B cell (primary cell): ENCODE measurements around the gene SKIC8. TPM values are rescaled to one million over a fixed set of nuclear protein-coding genes. Genes with fewer than 3 reads are reported as not detected.

Source experiments
- ATAC-seq: fragments of 200-7000 bp; cut with Tn5 transposase; one replicate; pipeline ENCODE4 v1.10.0; 2021; ENCODE audit warnings: low read depth, mild to moderate bottlenecking, moderate number of reproducible peaks, moderate library complexity
- CTCF ChIA-PET: fragments of 350-600 bp; sonication (Branson Sonifier 250); formaldehyde crosslinking; loops from one replicate; lab custom pipeline; 2021; ENCODE audit warnings: antibody characterized with exemption, inconsistent platforms; lab: Charles Lee
- POLR2A ChIA-PET: fragments of 350-600 bp; sonication (Branson Sonifier 250); formaldehyde crosslinking; loops from one replicate; lab custom pipeline; 2021; ENCODE audit warnings: antibody characterized with exemption; lab: Charles Lee
- DNase-seq: peaks from one replicate; pipeline ENCODE4 v3.0.0; 2013
- H2AFZ ChIP-seq: 2 replicates; pipeline ENCODE4 v1.6.1; 2012; ENCODE audit warnings: mild to moderate bottlenecking, low read depth, low read length; ENCODE audit not compliant: insufficient read depth, poor library complexity, severe bottlenecking
- H3K27ac ChIP-seq, 2 donors: 1 replicate in 1 of 2; 2 replicates in 1 of 2; pipeline ENCODE4 v1.5.1; 2012 to 2013; ENCODE audit warnings: low read length in 2 of 2, mild to moderate bottlenecking in 2 of 2, moderate library complexity in 1 of 2
- H3K27me3 ChIP-seq, 4 experiments: fragments of 200-600 bp in 1 of 4; sonication (generic) in 1 of 4; replicated peaks in 1 of 4; 1 replicate in 2 of 4; 2 replicates in 2 of 4; pipeline versions ENCODE4 v1.6.1 to v1.7.0; 2013 to 2016; ENCODE audit warnings: low read length in 3 of 4, mild to moderate bottlenecking in 2 of 4, mixed read lengths in 1 of 4, moderate library complexity in 1 of 4; ENCODE audit not compliant: insufficient read depth in 4 of 4, control insufficient read depth in 3 of 4; ENCODE audit errors: control extremely low read depth in 1 of 4
- H3K36me3 ChIP-seq, 2 experiments: replicated peaks in 1 of 2; 1 replicate in 1 of 2; 2 replicates in 1 of 2; pipeline versions ENCODE4 v1.6.1 to v1.7.1; 2013; ENCODE audit warnings: low read length in 1 of 2; ENCODE audit not compliant: insufficient read depth in 2 of 2, control insufficient read depth in 1 of 2; ENCODE audit errors: control extremely low read depth in 1 of 2, extremely low read depth in 1 of 2
- H3K4me1 ChIP-seq, 2 donors: fragments of 200-600 bp in 1 of 2; sonication (generic) in 1 of 2; 1 replicate in 1 of 2; 2 replicates in 1 of 2; pipeline versions ENCODE4 v1.5.1 to v1.6.1; 2013 to 2017; ENCODE audit warnings: low read length in 2 of 2; ENCODE audit not compliant: control insufficient read depth in 2 of 2, insufficient read depth in 2 of 2
- H3K4me2 ChIP-seq: replicated peaks from 2 replicates; pipeline ENCODE3; 2012; ENCODE audit warnings: mild to moderate bottlenecking, low read depth, low read length; ENCODE audit not compliant: poor library complexity, severe bottlenecking
- H3K4me3 ChIP-seq, 5 experiments: fragments of 200-600 bp in 1 of 5; sonication (generic) in 1 of 5; 1 replicate in 3 of 5; 2 replicates in 2 of 5; pipeline versions ENCODE4 v1.5.1 to v1.7.0; 2011 to 2016; ENCODE audit warnings: low read length in 4 of 5, mild to moderate bottlenecking in 4 of 5, low read depth in 2 of 5, control low read depth in 1 of 5, moderate library complexity in 1 of 5; ENCODE audit not compliant: insufficient read depth in 1 of 5; ENCODE audit errors: control extremely low read depth in 1 of 5, extremely low read depth in 1 of 5
- H3K79me2 ChIP-seq: fragments of 200-600 bp; sonication (generic); one replicate; pipeline ENCODE4 v1.6.0; 2016; ENCODE audit warnings: low read length; ENCODE audit not compliant: control insufficient read depth, insufficient read depth
- H3K9ac ChIP-seq: fragments of 200-600 bp; sonication (generic); 2 replicates; pipeline ENCODE4 v1.6.1; 2017; ENCODE audit warnings: mild to moderate bottlenecking, low read length, moderate library complexity
- H3K9me3 ChIP-seq, 3 donors: one replicate each; pipeline versions ENCODE4 v1.6.1 to v1.7.1; 2013; ENCODE audit warnings: low read length in 2 of 3; ENCODE audit not compliant: control insufficient read depth in 2 of 3, insufficient read depth in 1 of 3; ENCODE audit errors: control extremely low read depth in 1 of 3
- H4K20me1 ChIP-seq: 2 replicates; pipeline ENCODE4 v1.6.0; 2012; ENCODE audit warnings: mild to moderate bottlenecking, low read length; ENCODE audit not compliant: insufficient read depth, control insufficient read depth, poor library complexity, severe bottlenecking
- H3K27ac Mint-ChIP-seq: one replicate; pipeline ENCODE4 v1.8.0; 2021; ENCODE audit warnings: mixed read lengths
- H3K27me3 Mint-ChIP-seq: one replicate; pipeline ENCODE4 v1.8.0; 2021; ENCODE audit warnings: mixed read lengths
- H3K4me1 Mint-ChIP-seq: one replicate; pipeline ENCODE4 v1.8.0; 2021; ENCODE audit warnings: mixed read lengths
- H3K4me3 Mint-ChIP-seq: one replicate; pipeline ENCODE4 v1.8.0; 2021; ENCODE audit warnings: mixed read lengths
- H3K9me3 Mint-ChIP-seq: one replicate; pipeline ENCODE4 v1.8.0; 2022; ENCODE audit warnings: mixed read lengths; ENCODE audit not compliant: insufficient read depth
- CTCF ChIP-seq: fragments of 200-600 bp; IDR thresholded peaks from one replicate; pipeline ENCODE4 v1.8.0; 2022; ENCODE audit warnings: antibody characterized with exemption, mild to moderate bottlenecking
- EZH2 ChIP-seq: IDR thresholded peaks from 2 replicates; pipeline ENCODE4 v1.6.1; 2012; ENCODE audit warnings: borderline replicate concordance, low read depth, mild to moderate bottlenecking, moderate library complexity, low read length; ENCODE audit not compliant: insufficient read depth, poor library complexity, severe bottlenecking
- WGBS: methylation state at CpG from one replicate; pipeline ENCODE4 v1.1.5; 2013; ENCODE audit warnings: missing lambda C conversion rate; ENCODE audit not compliant: insufficient coverage; 5-methylcytosine and 5-hydroxymethylcytosine counted together
- intact Hi-C: fragments of 100-400 bp; cut with micrococcal nuclease; formaldehyde crosslinking; loops from one replicate; pipeline ENCODE4 v1.10.0; 2022
- polyA plus RNA-seq: library from polyadenylated mRNA; depleted of rRNA; stranded (reverse); fragments of >200 nt; gene quantifications from 2 replicates; pipeline ENCODE4 v1.2.3, GENCODE V29; 2012
- total RNA-seq, 2 donors: library from RNA; stranded (reverse); fragments of 120-200 nt in 1 of 2; gene quantifications; 1 replicate in 1 of 2; 2 replicates in 1 of 2; pipeline versions ENCODE4 v1.2.3 to v1.2.4, GENCODE V29; 2013 to 2022

SKIC8 gene
- total and polyA plus RNA-seq, 2 donors (not counting 1 experiment from before 2014, with no cell fraction given), result 31.9 to 40.2 TPM

- 95% methylated on average over 3 of the region's 3 CpGs for WGBS
Observed at GRCh38 chr15:78259232-78259631, 40.2 kb downstream of the SKIC8 start.

GRCh38 chr15:78257681-78258080 is 41.7 kb downstream of the SKIC8 start:
- ChIA-PET CTCF (no interaction called here), POLR2A (no interaction called here)
- no CpG with 5 or more reads among the region's 3 CpGs for WGBS
- Histone ChIP-seq H3K9ac (no peak overlapping the region), H3K27me3 (no peaks in the 10 kb centered on the region), H2AFZ (no peak overlapping the region), H3K4me1 (no peaks in the 10 kb centered on the region), H3K4me3 (no peak overlapping the region), H3K4me2 (no peak overlapping the region), H3K79me2 (no peaks in the 10 kb centered on the region), H3K27ac (no peak overlapping the region), H3K36me3 (no peaks in the 10 kb centered on the region), H3K9me3 (no peaks in the 10 kb centered on the region), H4K20me1 (no peaks in the 10 kb centered on the region)
- ATAC-seq (no peak), DNase-seq (no peak)
- intact Hi-C loops, result no loop called here
- TF ChIP-seq EZH2 (no peak), CTCF (no peak)
- Mint-ChIP-seq H3K4me3 (no peak overlapping the region), H3K27me3 (no peaks in the 10 kb centered on the region), H3K4me1 (no peaks in the 10 kb centered on the region), H3K27ac (no peak overlapping the region), H3K9me3 (no peaks in the 10 kb centered on the region)

More at GRCh38 chr15:78259232-78259631, 40.2 kb downstream of the SKIC8 start:
- Histone ChIP-seq H3K9ac (no peak overlapping the region), H3K79me2 (no peaks in the 10 kb centered on the region), H3K4me3 (no peak overlapping the region), H3K9me3 (no peaks in the 10 kb centered on the region), H3K4me1 (no peaks in the 10 kb centered on the region), H3K27me3 (peaks cover 0 to 3% (median 0%) of the 10 kb centered on the region in 4 experiments), H3K4me2 (no peak overlapping the region), H3K36me3 (no peaks in the 10 kb centered on the region), H4K20me1 (no peaks in the 10 kb centered on the region), H2AFZ (no peak overlapping the region), H3K27ac (no peak overlapping the region)
- ChIA-PET CTCF (no interaction called here), POLR2A (no interaction called here)
- DNase-seq (no peak), ATAC-seq (no peak)
- Mint-ChIP-seq H3K4me1 (no peaks in the 10 kb centered on the region), H3K9me3 (no peaks in the 10 kb centered on the region), H3K27me3 (no peaks in the 10 kb centered on the region), H3K27ac (no peak overlapping the region), H3K4me3 (no peak overlapping the region)
- no peak for TF ChIP-seq EZH2
- TF ChIP-seq CTCF, result no peak
- intact Hi-C loops, result no loop called here
